Activated CD4-positive, CD25-positive, alpha-beta regulatory T cell (primary cell): ENCODE measurements around the gene LRRC8D.
A peak's percentile ranks its signal among the peaks of the same experiment; 100 is the strongest.

Source experiments
- DNase-seq, 4 experiments: peaks; one replicate each; lab custom pipeline; 2025; lab: John Stamatoyannopoulos, UW

LRRC8D gene

GRCh38 chr1:89833183-89834082 is 12.6 kb downstream of the LRRC8D start:
- DNase-seq, result no peak

- DNase-seq, result no peak
Measured at GRCh38 chr1:89834083-89834704, 13.4 kb downstream of the LRRC8D start.

- DNase-seq, result no peak
Measured at GRCh38 chr1:89836252-89837035, 15.6 kb downstream of the LRRC8D start.

GRCh38 chr1:89837036-89837481 is 16.2 kb downstream of the LRRC8D start:
- no peak for DNase-seq

- no peak for DNase-seq
Measured at GRCh38 chr1:89837510-89837909, 16.7 kb downstream of the LRRC8D start.

GRCh38 chr1:89839516-89839915 is 18.7 kb downstream of the LRRC8D start:
- no peak for DNase-seq

GRCh38 chr1:89841507-89841906 is 20.7 kb downstream of the LRRC8D start:
- no peak for DNase-seq

GRCh38 chr1:89842567-89843272 is 21.9 kb downstream of the LRRC8D start:
- DNase-seq, result no peak

GRCh38 chr1:89843273-89844130 is 22.7 kb downstream of the LRRC8D start:
- DNase-seq, result peak; percentile 50 to 65 (median 56)

GRCh38 chr1:89844241-89844807 is 23.5 kb downstream of the LRRC8D start:
- peak in 1 of 4 experiments; percentile 6 for DNase-seq

- no peak for DNase-seq
Measured at GRCh38 chr1:89844860-89845259, 24.0 kb downstream of the LRRC8D start.

- no peak for DNase-seq
Measured at GRCh38 chr1:89847191-89847729, 26.4 kb downstream of the LRRC8D start.

- DNase-seq, result no peak
Measured at GRCh38 chr1:89850844-89851415, 30.1 kb downstream of the LRRC8D start.

- no peak for DNase-seq
Measured at GRCh38 chr1:89854140-89854539, 33.3 kb downstream of the LRRC8D start.

GRCh38 chr1:89855413-89856123 is 34.7 kb downstream of the LRRC8D start:
- no peak for DNase-seq

- no peak for DNase-seq
Measured at GRCh38 chr1:89863165-89863830, 42.5 kb downstream of the LRRC8D start.

GRCh38 chr1:89865498-89866382 is 44.9 kb downstream of the LRRC8D start:
- DNase-seq, result no peak

GRCh38 chr1:89866568-89866967 is 45.7 kb downstream of the LRRC8D start:
- DNase-seq, result no peak
